HepG2 (cell line): ENCODE results near the gene IL17F. TPM values are rescaled to one million over a fixed set of nuclear protein-coding genes. Genes with fewer than 3 reads are reported as not detected.

Experiments
- ADNP ChIP-seq: sonication (generic); formaldehyde crosslinking; IDR thresholded peaks from 2 replicates; pipeline ENCODE4 v1.4.0; 2020; ENCODE audit warnings: missing genetic modification reagents
- CCDC6 ChIP-seq: sonication (generic); formaldehyde crosslinking; IDR thresholded peaks from 2 replicates; pipeline ENCODE4 v1.8.1; 2022; ENCODE audit warnings: mild to moderate bottlenecking, missing genetic modification reagents, moderate library complexity
- CREM ChIP-seq, 2 experiments: sonication (generic) in 1 of 2; formaldehyde crosslinking in 1 of 2; IDR thresholded peaks; 2 replicates each; pipeline versions ENCODE4 v1.4.0 to v1.6.1; 2016 to 2020; ENCODE audit warnings: antibody characterized with exemption in 1 of 2, mild to moderate bottlenecking in 1 of 2, missing genetic modification reagents in 1 of 2
- EED ChIP-seq: sonication (generic); formaldehyde crosslinking; IDR thresholded peaks from 2 replicates; pipeline ENCODE4 v1.5.0; 2020; ENCODE audit warnings: mild to moderate bottlenecking, missing genetic modification reagents
- GZF1 ChIP-seq: sonication (generic); formaldehyde crosslinking; IDR thresholded peaks from 2 replicates; pipeline ENCODE4 v1.5.1; 2020; ENCODE audit warnings: mild to moderate bottlenecking, missing genetic modification reagents
- POLR2AphosphoS5 ChIP-seq: IDR thresholded peaks from 2 replicates; pipeline ENCODE4 v1.6.1; 2012; ENCODE audit warnings: low read depth, low read length
- PRDM4 ChIP-seq: sonication (generic); formaldehyde crosslinking; IDR thresholded peaks from 2 replicates; pipeline ENCODE4 v1.9.0; 2021; ENCODE audit warnings: missing genetic modification reagents, borderline replicate concordance
- RELA ChIP-seq: sonication (generic); formaldehyde crosslinking; IDR thresholded peaks from 2 replicates; pipeline ENCODE4 v1.4.0; 2020; ENCODE audit warnings: missing genetic modification reagents
- RNF2 ChIP-seq: fragments of 450-650 bp; conservative IDR thresholded peaks from 2 replicates; pipeline ENCODE4 v1.6.1; 2016; ENCODE audit warnings: low read depth
- RXRA ChIP-seq: sonication (generic); formaldehyde crosslinking; IDR thresholded peaks from 2 replicates; pipeline ENCODE4 v1.5.1; 2020; ENCODE audit warnings: missing genetic modification reagents
- SMARCC2 ChIP-seq: fragments of 450-650 bp; IDR thresholded peaks from 2 replicates; pipeline ENCODE4 v1.6.1; 2017; ENCODE audit warnings: antibody characterized with exemption, mild to moderate bottlenecking
- STAT6 ChIP-seq: sonication (generic); formaldehyde crosslinking; IDR thresholded peaks from 2 replicates; pipeline ENCODE4 v1.4.0; 2020; ENCODE audit warnings: missing genetic modification reagents, mild to moderate bottlenecking, borderline replicate concordance
- THAP7 ChIP-seq: sonication (generic); formaldehyde crosslinking; IDR thresholded peaks from 2 replicates; pipeline ENCODE4 v1.8.1; 2023; ENCODE audit warnings: mild to moderate bottlenecking, missing genetic modification reagents
- ZC3H13 ChIP-seq: sonication (generic); formaldehyde crosslinking; IDR thresholded peaks from 2 replicates; pipeline ENCODE4 v1.8.1; 2023; ENCODE audit warnings: mild to moderate bottlenecking, missing genetic modification reagents, moderate library complexity
- ZFP36L2 ChIP-seq: sonication (generic); formaldehyde crosslinking; IDR thresholded peaks from 2 replicates; pipeline ENCODE4 v1.4.0; 2020; ENCODE audit warnings: missing genetic modification reagents
- ZNF18 ChIP-seq: sonication (generic); formaldehyde crosslinking; IDR thresholded peaks from 2 replicates; pipeline ENCODE4 v1.8.0; 2022; ENCODE audit warnings: mild to moderate bottlenecking, missing genetic modification reagents; ENCODE audit not compliant: insufficient replicate concordance
- ZNF230 ChIP-seq: sonication (generic); formaldehyde crosslinking; IDR thresholded peaks from 2 replicates; pipeline ENCODE4 v1.4.0; 2020; ENCODE audit warnings: mild to moderate bottlenecking, missing genetic modification reagents
- ZNF235 ChIP-seq: sonication (generic); formaldehyde crosslinking; IDR thresholded peaks from 2 replicates; pipeline ENCODE4 v1.8.1; 2023; ENCODE audit warnings: mild to moderate bottlenecking, missing genetic modification reagents, borderline replicate concordance
- ZNF451 ChIP-seq: sonication (generic); formaldehyde crosslinking; IDR thresholded peaks from 2 replicates; pipeline ENCODE4 v1.5.0; 2020; ENCODE audit warnings: mild to moderate bottlenecking, missing genetic modification reagents
- ZNF562 ChIP-seq: sonication (generic); formaldehyde crosslinking; IDR thresholded peaks from 2 replicates; pipeline ENCODE4 v1.8.0; 2022; ENCODE audit warnings: missing genetic modification reagents, borderline replicate concordance
- ZNF563 ChIP-seq: sonication (generic); formaldehyde crosslinking; IDR thresholded peaks from 2 replicates; pipeline ENCODE4 v1.8.0; 2022; ENCODE audit warnings: mild to moderate bottlenecking, moderate library complexity, missing genetic modification reagents
- ZNF569 ChIP-seq: sonication (generic); formaldehyde crosslinking; IDR thresholded peaks from 2 replicates; pipeline ENCODE4 v1.5.0; 2020; ENCODE audit warnings: mild to moderate bottlenecking, missing genetic modification reagents, moderate library complexity, borderline replicate concordance
- polyA plus RNA-seq, 8 experiments: library from polyadenylated mRNA; depleted of rRNA in 3 of 8; stranded (reverse) in 7 of 8; unstranded in 1 of 8; fragments of >200 nt; fragmentation: Illumina TruSeq in 4 of 8; extraction: Trizol in 4 of 8; gene quantifications; 2 replicates each; pipeline versions ENCODE4 v1.2.1 to v1.2.3, GENCODE V29; 2011 to 2016; ENCODE audit warnings: low read depth in 4 of 8, missing spikeins in 1 of 8, mixed read lengths in 1 of 8; ENCODE audit not compliant: insufficient read depth in 1 of 8
- total RNA-seq, 5 experiments: library from RNA; depleted of rRNA; stranded (reverse); fragments of >200 nt; fragmentation: Illumina TruSeq; extraction: Trizol; gene quantifications; 2 replicates each; pipeline ENCODE4 v1.2.3, GENCODE V29; 2016; ENCODE audit warnings: low read depth in 1 of 5

The IL17F gene
- total and polyA plus RNA-seq, 2 of the 13 experiments (the other 11 are each of a cell fraction or from before 2014, with no cell fraction given) = not detected

GRCh38 chr6:52284460-52285176 lies 40.3 kb upstream of the IL17F start, which contains the start of gene MCM3 (continued):
- TF ChIP-seq ZNF230 (CRISPR knock-in tag) (no peak; the same call in 1 of the 2 replicates), ZC3H13 (CRISPR knock-in tag) (peak; percentile 95), CREM (IDR thresholded peaks at IDR 0.05) (peak; percentile 95), CREM (CRISPR knock-in tag; IDR thresholded peaks at IDR 0.05) (no peak), ZNF563 (peak; percentile 86), POLR2AphosphoS5 (peak; percentile 73), CCDC6 (CRISPR knock-in tag) (peak; percentile 96; the same call in 1 of the 2 replicates), ZNF235 (no peak; the same call in 1 of the 2 replicates), ZNF18 (peak; percentile 67), GZF1 (peak; percentile 70; the same call in 1 of the 2 replicates), RELA (CRISPR knock-in tag) (no peak; the same call in 1 of the 2 replicates), ADNP (CRISPR knock-in tag) (no peak), PRDM4 (CRISPR knock-in tag) (0 out of 2 replicates have a peak, but pooled peaks have one; percentile 24), ZNF569 (CRISPR knock-in tag) (peak; percentile 90; the same call in 1 of the 2 replicates), THAP7 (CRISPR knock-in tag) (peak; percentile 83; the same call in 1 of the 2 replicates), STAT6 (CRISPR knock-in tag) (peak; percentile 82), RXRA (peak; percentile 66), ZNF451 (CRISPR knock-in tag) (no peak), ZFP36L2 (CRISPR knock-in tag) (no peak), EED (peak; percentile 91), RNF2 (peak; percentile 62; the same call in 1 of the 2 replicates), SMARCC2 (no peak), ZNF562 (peak; percentile 77; the same call in 1 of the 2 replicates)
